T-cell (primary cell): ENCODE data around the gene TUBA3C. TPM values are rescaled to one million over a fixed set of nuclear protein-coding genes. Genes with fewer than 3 reads are reported as not detected.
"Not testable (repeated sequence)": the region's sequence is repeated elsewhere in the genome, so short reads cannot be mapped to it uniquely, and the experiment has no call there.

Experiments
- ATAC-seq, 4 experiments: fragments of 200-7000 bp in 3 of 4; fragments of 150-1000 bp in 1 of 4; cut with Tn5 transposase; replicated peaks in 1 of 4; 1 replicate in 3 of 4; 2 replicates in 1 of 4; pipeline ENCODE4 v1.10.0; 2021; ENCODE audit warnings: moderate library complexity in 3 of 4, mild to moderate bottlenecking in 2 of 4, moderate number of reproducible peaks in 1 of 4
- CTCF ChIA-PET, 2 donors: fragments of 300-600 bp; sonication (Branson Sonifier 250); formaldehyde crosslinking; loops; one replicate each; lab custom pipeline; 2022; ENCODE audit warnings: antibody characterized with exemption in 2 of 2; lab: Charles Lee
- POLR2A ChIA-PET, 2 donors: fragments of 300-600 bp; sonication (Branson Sonifier 250); formaldehyde crosslinking; loops; one replicate each; lab custom pipeline; 2022; ENCODE audit warnings: antibody characterized with exemption in 2 of 2; lab: Charles Lee
- DNase-seq, 35 experiments: peaks; one replicate each; pipeline versions ENCODE4 v3.0.0 to v3.0.0-alpha.2; 2013 to 2023
- H3K27ac ChIP-seq: one replicate; pipeline ENCODE4 v1.5.1; 2013; ENCODE audit warnings: low read length
- H3K27me3 ChIP-seq, 2 experiments: replicated peaks in 1 of 2; 1 replicate in 1 of 2; 2 replicates in 1 of 2; pipeline versions ENCODE4 v1.6.1 to v1.7.0; 2013; ENCODE audit warnings: low read length in 1 of 2, mixed read lengths in 1 of 2; ENCODE audit not compliant: control insufficient read depth in 2 of 2, insufficient read depth in 2 of 2; ENCODE audit errors: extremely low read depth in 1 of 2
- H3K36me3 ChIP-seq, 2 donors: 1 replicate in 1 of 2; 2 replicates in 1 of 2; pipeline versions ENCODE4 v1.6.1 to v1.7.0; 2013; ENCODE audit warnings: low read length in 1 of 2; ENCODE audit not compliant: control insufficient read depth in 2 of 2, insufficient read depth in 1 of 2; ENCODE audit errors: extremely low read depth in 1 of 2
- H3K4me1 ChIP-seq, 2 experiments: 1 replicate in 1 of 2; 2 replicates in 1 of 2; pipeline versions ENCODE4 v1.6.1 to v1.7.0; 2013; ENCODE audit warnings: low read length in 2 of 2, mixed read lengths in 1 of 2; ENCODE audit not compliant: insufficient read depth in 2 of 2, control insufficient read depth in 1 of 2; ENCODE audit errors: extremely low read depth in 1 of 2
- H3K4me3 ChIP-seq, 2 donors: 1 replicate in 1 of 2; 2 replicates in 1 of 2; pipeline versions ENCODE4 v1.5.1 to v1.7.0; 2013; ENCODE audit warnings: mild to moderate bottlenecking in 2 of 2, low read length in 1 of 2, moderate library complexity in 1 of 2; ENCODE audit not compliant: control insufficient read depth in 1 of 2; ENCODE audit errors: extremely low read depth in 1 of 2
- H3K9me3 ChIP-seq: 2 replicates; pipeline ENCODE4 v1.7.0; 2013
- H3K27ac Mint-ChIP-seq, 2 donors: one replicate each; pipeline ENCODE4 v1.8.0; 2020 to 2021; ENCODE audit warnings: mild to moderate bottlenecking in 2 of 2, mixed read lengths in 2 of 2
- H3K27me3 Mint-ChIP-seq, 2 donors: one replicate each; pipeline ENCODE4 v1.8.0; 2021 to 2022; ENCODE audit warnings: mixed read lengths in 2 of 2
- H3K36me3 Mint-ChIP-seq: one replicate; pipeline ENCODE4 v1.8.0; 2021; ENCODE audit warnings: mixed read lengths
- H3K4me1 Mint-ChIP-seq, 3 donors: one replicate each; pipeline ENCODE4 v1.8.0; 2020 to 2022; ENCODE audit warnings: mixed read lengths in 3 of 3, mild to moderate bottlenecking in 1 of 3
- H3K4me3 Mint-ChIP-seq, 3 donors: one replicate each; pipeline ENCODE4 v1.8.0; 2020 to 2022; ENCODE audit warnings: mild to moderate bottlenecking in 3 of 3, mixed read lengths in 3 of 3, moderate library complexity in 3 of 3
- H3K9me3 Mint-ChIP-seq, 3 donors: one replicate each; pipeline ENCODE4 v1.8.0; 2020 to 2022; ENCODE audit warnings: mixed read lengths in 3 of 3
- WGBS: methylation state at CpG from one replicate; pipeline ENCODE4 v1.1.5; 2013; ENCODE audit warnings: missing lambda C conversion rate; ENCODE audit not compliant: insufficient coverage; 5-methylcytosine and 5-hydroxymethylcytosine counted together
- total RNA-seq, 35 experiments: library from RNA in 6 of 35; stranded (reverse) in 6 of 35; fragments of 120-200 nt in 1 of 35; gene quantifications; one replicate each; pipeline versions ENCODE4 v1.2.1 to v1.2.4 and lab custom pipeline; 2013 to 2026

Gene TUBA3C
- not detected for total RNA-seq
- not detected for total RNA-seq (2013)
- 0 reads per million in 29 experiments for total RNA-seq (lab: John Stamatoyannopoulos, UW)

GRCh38 chr13:19181621-19182485 is at the start of gene TUBA3C:
TUBA3C (minus strand) TSS chr13:19181824; CDS start chr13:19181747, 77 bp downstream.
- peaks cover 0 to 3% (median 2%) of the 10 kb centered on the region in 3 donors for H3K9me3 Mint-ChIP-seq
- Histone ChIP-seq H3K9me3 (no peaks in the 10 kb centered on the region), H3K4me1 (no peaks in the 10 kb centered on the region), H3K4me3 (no peak within 1 kb of the TSS), H3K27ac (no peak within 1 kb of the TSS), H3K36me3 (no peaks in the 10 kb centered on the region), H3K27me3 (no peaks in the 10 kb centered on the region)
- no peak within 1 kb of the TSS for H3K27ac Mint-ChIP-seq
- DNase-seq (no peak), ATAC-seq (no peak)
- no peaks in the 10 kb centered on the region for H3K36me3 Mint-ChIP-seq
- H3K4me3 Mint-ChIP-seq = no peak within 1 kb of the TSS
- CTCF ChIA-PET = no interaction called here
- 89% methylated on average over 34 of the region's 40 CpGs for WGBS
- peaks cover under 1 to 5% of the 10 kb centered on the region in 2 donors for H3K27me3 Mint-ChIP-seq
- no peaks in the 10 kb centered on the region for H3K4me1 Mint-ChIP-seq
- POLR2A ChIA-PET = no interaction called here

- H3K36me3 ChIP-seq, H3K27ac Mint-ChIP-seq, H3K36me3 Mint-ChIP-seq, CTCF ChIA-PET, H3K9me3 Mint-ChIP-seq, H3K4me3 Mint-ChIP-seq, H3K27me3 ChIP-seq, H3K4me1 Mint-ChIP-seq, H3K27me3 Mint-ChIP-seq, H3K4me3 ChIP-seq, ATAC-seq, H3K27ac ChIP-seq, POLR2A ChIA-PET, H3K9me3 ChIP-seq, DNase-seq, H3K4me1 ChIP-seq: not testable (repeated sequence)
- 60% methylated on average over 1 of the region's 3 CpGs for WGBS
Measured at GRCh38 chr13:19207413-19207812, 25.8 kb upstream of the TUBA3C start.

- H3K27ac Mint-ChIP-seq, H3K27me3 ChIP-seq, H3K27me3 Mint-ChIP-seq, ATAC-seq, DNase-seq, H3K36me3 ChIP-seq, H3K27ac ChIP-seq, H3K4me1 Mint-ChIP-seq, CTCF ChIA-PET, H3K4me3 Mint-ChIP-seq, H3K9me3 ChIP-seq, H3K36me3 Mint-ChIP-seq, POLR2A ChIA-PET, H3K9me3 Mint-ChIP-seq, H3K4me1 ChIP-seq, H3K4me3 ChIP-seq: not testable (repeated sequence)
- WGBS = 90% methylated on average over 2 of the region's 3 CpGs
Measured at GRCh38 chr13:19192622-19193021, 11.0 kb upstream of the TUBA3C start.

GRCh38 chr13:19189911-19190310 is 8.3 kb upstream of the TUBA3C start:
- CTCF ChIA-PET, ATAC-seq, H3K9me3 Mint-ChIP-seq, H3K4me1 ChIP-seq, DNase-seq, H3K4me3 Mint-ChIP-seq, H3K27me3 ChIP-seq, POLR2A ChIA-PET, H3K27ac ChIP-seq, H3K9me3 ChIP-seq, H3K36me3 ChIP-seq, H3K36me3 Mint-ChIP-seq, H3K4me1 Mint-ChIP-seq, H3K27ac Mint-ChIP-seq, H3K4me3 ChIP-seq: not testable (repeated sequence)
- WGBS = no CpG with 5 or more reads among the region's 3 CpGs
- peaks cover 7 to 11% of the 10 kb centered on the region in 2 donors for H3K27me3 Mint-ChIP-seq

GRCh38 chr13:19189368-19189767 is 7.7 kb upstream of the TUBA3C start:
- H3K4me3 Mint-ChIP-seq, H3K27me3 ChIP-seq, ATAC-seq, POLR2A ChIA-PET, H3K4me1 Mint-ChIP-seq, CTCF ChIA-PET, H3K36me3 Mint-ChIP-seq, H3K36me3 ChIP-seq, DNase-seq, H3K9me3 Mint-ChIP-seq, H3K27ac Mint-ChIP-seq, H3K4me1 ChIP-seq, H3K9me3 ChIP-seq, H3K27ac ChIP-seq, H3K4me3 ChIP-seq: not testable (repeated sequence)
- peaks cover 7 to 11% of the 10 kb centered on the region in 2 donors for H3K27me3 Mint-ChIP-seq
- WGBS = 81% methylated on average over 2 of the region's 5 CpGs

- Mint-ChIP-seq H3K4me3 (no peak overlapping the region), H3K27ac (no peak overlapping the region), H3K4me1 (no peaks in the 10 kb centered on the region), H3K9me3 (no peaks in the 10 kb centered on the region), H3K27me3 (peaks cover 7 to 11% of the 10 kb centered on the region in 2 donors), H3K36me3 (no peaks in the 10 kb centered on the region)
- H3K4me3 ChIP-seq = no peak overlapping the region
- no peak for DNase-seq
- H3K27me3 ChIP-seq = no peaks in the 10 kb centered on the region
- no peaks in the 10 kb centered on the region for H3K9me3 ChIP-seq
- H3K27ac ChIP-seq = no peak overlapping the region
- H3K4me1 ChIP-seq = no peaks in the 10 kb centered on the region
- 83% methylated on average over 1 of the region's 5 CpGs for WGBS
- ChIA-PET POLR2A (no interaction called here), CTCF (no interaction called here)
- ATAC-seq = no peak
- no peaks in the 10 kb centered on the region for H3K36me3 ChIP-seq
Measured at GRCh38 chr13:19185865-19186645, 4.4 kb upstream of the TUBA3C start.
